Stimulated activated CD8-positive, alpha-beta memory T cell treated with anti-CD3 and anti-CD28 coated beads, Interleukin-4, amount 100 ng/mL, for 48 hours (primary cell): ENCODE results near the gene TEX38.
"Not testable (repeated sequence)": the region's sequence is repeated elsewhere in the genome, so short reads cannot be mapped to it uniquely, and the experiment has no call there.

Experiments used
- DNase-seq: peaks from one replicate; pipeline ENCODE4 v3.0.0-alpha.2; 2020

The TEX38 gene

GRCh38 chr1:46689897-46690296 is 18.2 kb downstream of the TEX38 start:
- no peak for DNase-seq

DNA sequence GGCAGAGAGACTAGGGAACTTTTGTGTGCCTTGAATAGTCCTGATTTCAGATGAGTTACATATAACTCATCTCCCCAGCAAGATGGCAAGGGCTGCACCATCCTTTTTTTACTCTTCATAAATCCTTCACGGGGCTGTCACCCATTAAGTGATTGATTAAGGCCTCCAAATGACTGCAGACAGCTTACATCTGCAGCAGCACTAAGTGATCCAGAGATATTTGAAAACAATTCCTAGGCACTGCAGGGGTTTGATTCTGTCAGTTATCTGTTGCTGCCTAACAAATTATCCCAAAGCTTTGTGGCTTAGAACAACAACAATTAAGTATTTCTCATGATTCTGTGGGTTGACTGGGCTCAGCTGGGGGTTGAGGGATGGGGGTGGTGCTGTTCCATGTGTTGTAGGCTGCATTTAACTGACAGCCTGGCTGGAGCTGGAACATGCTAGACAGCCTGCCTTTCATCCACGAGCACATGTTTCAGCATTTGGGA is 19.3 kb downstream of the TEX38 start:
- DNase-seq = no peak

GRCh38 chr1:46691997-46692790 is 20.5 kb downstream of the TEX38 start:
- DNase-seq = no peak

DNA sequence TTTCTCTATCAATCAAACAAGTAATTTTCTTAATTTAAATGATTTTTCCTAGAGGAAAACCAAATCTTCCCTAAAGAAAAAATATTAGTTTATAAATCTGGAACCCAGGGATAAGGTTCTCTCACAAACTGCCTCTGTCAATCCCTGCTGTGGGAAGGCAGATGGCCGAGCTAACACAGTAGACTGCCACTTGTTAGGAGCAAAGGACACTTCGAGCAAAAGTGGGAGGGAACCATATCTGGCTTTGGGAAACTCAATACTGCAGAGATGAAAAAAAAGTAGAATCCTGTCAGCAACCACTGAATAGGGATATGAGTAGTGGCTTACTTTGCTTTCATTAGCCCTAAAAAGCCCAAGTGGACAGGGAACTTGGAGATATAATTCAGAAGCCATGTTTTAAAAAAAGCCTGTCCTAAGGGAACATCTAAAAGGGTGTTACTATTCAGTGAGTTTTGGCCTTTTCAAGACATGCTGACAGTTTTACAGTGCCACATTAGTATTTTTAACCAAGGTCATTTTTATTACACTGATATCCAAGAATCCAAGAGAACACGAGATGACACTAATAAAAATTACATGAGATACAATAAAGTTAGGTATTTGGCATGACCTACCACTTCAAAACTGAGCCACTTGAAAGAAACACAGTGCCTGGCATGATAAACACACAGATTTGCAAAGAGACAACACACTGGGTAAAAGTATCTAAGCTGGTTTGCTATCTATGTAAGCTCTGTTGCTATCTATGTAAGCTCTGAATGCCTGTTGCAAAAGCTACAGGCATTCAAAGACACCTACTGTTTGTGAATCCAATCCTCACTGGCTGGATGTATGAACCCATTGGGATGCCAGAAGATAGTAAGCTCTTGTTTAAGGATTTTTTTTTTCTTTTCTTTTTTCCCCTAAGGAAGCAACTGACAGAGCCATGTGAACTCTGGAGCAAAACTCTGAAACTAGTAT is 21.4 kb downstream of the TEX38 start:
- no peak for DNase-seq

GRCh38 chr1:46694676-46695075 is 23.0 kb downstream of the TEX38 start:
- DNase-seq = not testable (repeated sequence)

DNA sequence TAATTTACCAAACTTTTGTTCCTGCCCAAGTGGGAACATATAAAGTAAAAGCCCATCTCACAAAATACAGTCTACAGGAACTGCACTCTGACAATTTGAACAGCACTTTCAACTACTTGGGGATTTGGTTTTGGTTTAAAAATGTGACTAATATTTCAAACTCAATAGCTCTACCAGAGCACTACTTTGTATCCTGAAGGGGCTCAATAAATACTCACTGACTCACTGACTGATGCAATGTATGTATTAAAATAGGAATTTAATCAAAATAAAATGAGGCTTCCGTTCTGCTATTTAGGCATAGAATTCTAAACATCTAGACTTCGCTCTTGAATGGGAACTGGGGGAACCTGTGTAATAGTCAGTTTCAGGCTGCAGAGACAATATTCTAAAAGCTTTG is 25.4 kb downstream of the TEX38 start:
- no peak for DNase-seq

DNA sequence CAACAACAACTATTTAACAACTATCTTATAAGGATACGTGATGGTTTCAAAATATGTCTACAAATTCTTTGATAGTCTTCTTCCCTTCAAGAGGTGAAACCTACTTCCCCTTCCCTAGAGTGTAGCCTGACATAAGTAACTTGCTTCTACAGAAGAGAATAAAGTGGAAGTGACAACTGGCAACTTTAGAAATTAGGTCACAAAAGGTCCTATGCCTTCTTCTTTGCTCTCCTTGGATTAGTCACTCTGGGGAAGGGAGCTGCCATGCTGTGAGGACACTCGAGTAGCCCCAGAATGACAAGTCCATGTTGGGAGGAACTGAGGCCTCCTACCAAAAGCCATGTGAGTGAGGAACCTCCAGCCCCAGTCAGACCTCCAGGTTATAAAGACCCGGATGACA is 28.0 kb downstream of the TEX38 start:
- no peak for DNase-seq

DNA sequence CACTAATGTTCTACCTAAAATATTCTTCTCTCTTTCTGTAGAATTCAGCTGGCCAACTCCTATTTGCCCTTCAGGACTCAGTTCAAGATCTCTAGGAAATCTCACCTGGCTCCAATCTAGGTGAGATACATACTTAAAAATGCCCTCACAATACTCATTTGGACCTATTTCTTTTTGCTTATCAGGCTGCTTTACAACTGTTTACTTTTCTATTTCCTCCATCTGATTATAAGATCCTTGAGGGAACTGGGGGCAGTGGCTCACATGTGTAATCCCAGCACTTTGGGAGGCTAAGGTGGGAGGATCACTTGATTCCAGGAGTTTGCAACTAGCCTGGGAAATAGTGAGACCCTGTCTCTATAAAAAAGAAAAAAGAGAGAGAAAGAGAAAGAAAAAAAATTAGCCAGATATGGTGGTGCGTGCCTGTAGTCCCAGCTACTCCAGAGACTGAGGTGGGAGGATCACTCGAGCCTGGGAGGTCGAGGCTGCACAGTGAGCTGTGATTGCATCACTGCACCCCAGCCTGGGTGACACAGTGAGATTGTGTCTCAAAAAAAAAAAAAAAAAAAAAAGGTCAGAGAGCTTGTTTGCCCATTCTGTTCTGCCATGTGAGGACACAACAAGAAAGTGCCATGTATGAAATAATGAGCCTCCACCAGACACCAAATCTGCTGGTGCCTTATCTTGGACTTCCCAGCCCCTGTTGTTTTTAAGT is 32.4 kb downstream of the TEX38 start:
- no peak for DNase-seq

DNA sequence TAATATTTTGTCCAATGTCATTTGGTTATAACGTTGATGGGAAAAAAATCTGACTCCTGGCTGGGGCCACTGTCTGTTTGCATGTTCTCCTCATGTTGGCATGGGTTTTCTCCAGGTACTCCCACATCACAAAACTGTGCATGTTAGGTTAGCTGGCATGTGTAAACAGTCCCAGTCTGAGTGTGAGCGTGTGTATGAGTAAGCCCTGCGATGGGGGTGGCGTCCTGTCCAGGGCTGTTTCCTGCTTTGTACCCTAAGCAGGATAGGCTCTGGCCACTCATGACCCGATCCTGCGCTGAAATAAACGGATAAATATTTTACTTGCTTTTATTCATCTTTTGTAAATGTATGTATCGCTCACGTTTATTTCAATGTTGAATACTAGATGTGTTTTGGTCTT is 33.8 kb downstream of the TEX38 start:
- DNase-seq = no peak

DNA sequence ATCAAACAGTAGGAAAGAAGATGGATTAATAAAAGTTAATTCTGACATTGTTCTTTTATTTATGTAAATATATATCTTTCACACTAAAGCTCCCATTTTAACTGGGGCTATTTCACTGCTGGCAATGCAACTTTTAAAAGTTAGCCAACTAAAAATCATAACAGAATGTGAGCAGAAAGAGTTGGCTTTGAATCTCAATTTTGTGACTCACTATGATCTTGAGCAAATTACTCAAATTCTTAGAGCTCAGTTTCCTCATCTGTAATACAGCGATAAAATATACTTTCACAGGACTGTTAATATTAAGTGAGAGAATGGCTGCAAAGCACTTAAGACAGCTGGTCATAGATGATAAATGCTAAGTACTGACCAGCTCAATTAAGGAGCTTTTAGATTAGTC is 36.5 kb downstream of the TEX38 start:
- no peak for DNase-seq

- no peak for DNase-seq
These were observed 43.3 kb downstream of the TEX38 start for GRCh38 chr1:46714976-46715375.

- no peak for DNase-seq
These were observed 46.0 kb downstream of the TEX38 start for GRCh38 chr1:46717654-46718053.

DNA sequence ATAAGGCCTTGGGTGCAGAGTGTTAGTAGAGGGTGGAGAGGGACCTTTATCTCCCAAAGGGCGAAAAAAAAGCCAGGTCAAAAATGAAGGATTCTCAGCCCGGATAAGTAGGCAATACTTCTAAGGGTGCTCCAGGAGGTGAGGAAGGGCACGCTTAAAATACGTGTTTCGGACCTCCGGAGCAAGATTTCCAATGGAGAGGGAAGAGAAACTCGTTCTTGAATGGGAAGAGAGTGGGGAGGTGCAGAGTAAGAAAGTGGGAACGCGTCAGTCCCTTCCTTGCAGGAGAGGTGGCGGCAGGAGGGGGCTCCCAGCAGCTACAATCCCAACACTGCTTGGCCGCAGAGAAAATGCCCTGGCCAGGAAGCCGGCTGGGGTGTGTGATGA is 46.7 kb downstream of the TEX38 start:
- DNase-seq = no peak

DNA sequence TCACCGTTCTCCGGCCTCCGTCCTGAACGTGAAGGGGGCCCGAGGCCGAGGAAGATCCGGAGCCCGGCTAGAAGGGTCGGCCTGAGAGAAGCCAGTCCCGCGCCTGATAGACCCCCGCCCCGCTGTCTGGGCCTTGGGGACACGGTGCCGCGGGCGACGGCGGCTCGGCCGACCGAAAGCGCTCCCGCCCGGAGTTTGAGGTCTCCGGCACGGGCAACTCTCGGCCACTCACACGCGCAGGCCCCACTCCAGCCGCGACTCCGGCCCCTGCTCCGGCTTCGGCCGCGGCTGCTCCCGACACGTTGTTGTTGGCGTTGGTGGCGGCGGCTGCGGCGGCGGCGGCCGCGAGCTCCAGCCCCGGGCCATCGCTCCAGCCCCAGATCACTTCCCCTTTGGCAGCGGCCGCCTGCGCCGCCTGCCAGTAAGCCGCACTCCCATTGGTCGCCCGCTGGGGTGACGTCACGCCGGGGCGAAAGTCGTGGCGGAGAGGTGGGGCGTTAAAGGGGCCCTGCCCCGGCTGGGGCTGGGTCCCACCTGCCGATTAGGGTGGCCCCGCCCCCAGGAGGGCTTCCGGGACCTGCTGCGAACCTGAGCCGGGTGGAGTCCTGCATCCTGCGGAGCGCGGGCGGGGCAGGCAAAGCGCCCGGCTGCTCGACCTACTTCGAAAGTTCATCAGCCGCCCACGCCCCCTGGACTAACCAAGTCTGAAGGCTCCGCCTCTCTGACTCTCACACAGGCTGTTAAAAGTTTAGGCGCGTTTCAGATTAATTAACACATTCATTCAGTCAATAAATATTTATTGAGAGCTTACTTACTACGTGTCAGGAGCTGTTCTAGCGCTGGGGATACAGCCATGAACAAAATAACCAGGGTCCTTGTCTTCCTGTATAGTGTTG is 47.3 kb downstream of the TEX38 start, which contains the start of gene EFCAB14:
EFCAB14 (minus strand) TSS at position 388 of the 896 bp plus-strand sequence. CDS start 1,027 bp downstream, outside the sequence.
- DNase-seq = peak; percentile 100

DNA sequence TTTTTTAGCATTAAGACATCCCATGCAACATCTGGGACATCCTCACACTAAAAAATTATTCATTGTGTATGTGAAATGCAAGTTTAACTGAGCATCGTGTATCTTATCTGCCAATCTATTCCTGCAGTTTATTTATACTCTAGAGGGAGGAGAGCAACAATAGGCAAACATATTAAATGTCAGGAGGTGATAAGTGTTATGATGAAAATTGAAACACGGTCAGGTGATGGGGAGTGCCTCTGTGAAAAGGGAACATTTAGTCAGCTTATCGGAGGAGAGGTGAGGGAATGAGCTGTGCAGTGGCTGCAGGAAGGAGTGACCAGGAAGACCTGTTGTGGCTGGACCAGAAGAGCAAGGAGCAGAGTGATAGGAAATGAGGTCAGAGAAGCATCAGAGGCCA is 48.0 kb downstream of the TEX38 start:
- no peak for DNase-seq

DNA sequence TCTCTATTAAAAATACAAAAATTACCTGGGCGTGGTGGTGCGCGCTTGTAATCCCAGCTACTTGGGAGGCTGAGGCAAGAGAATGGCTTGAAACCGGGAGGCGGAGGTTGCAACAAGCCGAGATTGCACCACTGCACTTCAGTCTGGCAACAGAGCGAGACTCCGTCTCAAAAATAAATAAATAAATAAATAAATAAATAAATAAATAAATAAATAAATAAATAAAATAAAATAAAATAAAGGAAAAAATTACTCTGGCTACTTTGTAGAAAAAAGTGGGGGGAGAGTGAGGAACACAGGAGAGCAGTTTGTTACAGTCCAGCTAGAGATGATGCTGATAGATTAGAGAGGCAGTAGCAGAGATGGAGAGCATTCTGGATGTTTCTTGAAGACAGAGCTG is 48.7 kb downstream of the TEX38 start:
- DNase-seq = not testable (repeated sequence)

- DNase-seq = no peak
These were observed 49.5 kb downstream of the TEX38 start for GRCh38 chr1:46721204-46721603.

- DNase-seq = no peak
These were observed 50.1 kb downstream of the TEX38 start for GRCh38 chr1:46721686-46722205.
